T-helper 17 cell (primary cell): Measurements from ENCODE around the gene HYCC2. TPM values are rescaled to one million over a fixed set of nuclear protein-coding genes. Genes with fewer than 3 reads are reported as not detected.

Experiments
- total RNA-seq, 4 donors: library from RNA in 2 of 4; stranded (reverse) in 2 of 4; gene quantifications; one replicate each; pipeline ENCODE4 v1.2.3 and lab custom pipeline; 2022 to 2026

The HYCC2 gene
- total RNA-seq, 2 donors from 2014 or later, result 29.4 to 36.5 TPM

Other genes starting within 250 kb of the HYCC2 start
- gene CLK1, start 207.0 kb downstream of the HYCC2 start, total RNA-seq, result 1,000 to 10,000 TPM in 1 of 2 donors, 100 to 1,000 TPM in 1; 907 to 1,052 TPM
- 10 to 100 TPM; 22.1 to 25.7 TPM for gene PPIL3, start 182.6 kb downstream of the HYCC2 start, total RNA-seq
- 10 to 100 TPM in 1 of 2 donors, 1 to 10 TPM in 1; 6.9 to 10.6 TPM for gene NIF3L1, start 182.3 kb downstream of the HYCC2 start, total RNA-seq
- 10 to 100 TPM; 28.7 to 29.8 TPM for gene ORC2, start 108.0 kb downstream of the HYCC2 start, total RNA-seq
- gene NDUFB3, start 330 bp upstream of the HYCC2 start, total RNA-seq, result 10 to 100 TPM; 23.7 to 33.8 TPM
- 100 to 1,000 TPM; 221 to 223 TPM for gene CFLAR, start 44.5 kb upstream of the HYCC2 start, total RNA-seq
- gene CASP10, start 111.5 kb upstream of the HYCC2 start, total RNA-seq, result 10 to 100 TPM; 16.4 to 21.2 TPM
- gene CASP8, start 188.9 kb upstream of the HYCC2 start, total RNA-seq, result 100 to 1,000 TPM; 191 to 201 TPM